Mammary epithelial cell (primary cell): Measurements from ENCODE around the gene SERPINB13.
A peak's percentile ranks its signal among the peaks of the same experiment; 100 is the strongest.

Source experiments
- CTCF ChIP-seq, 2 donors: IDR thresholded peaks in 1 of 2; conservative IDR thresholded peaks in 1 of 2; 2 replicates each; pipeline ENCODE4 v1.5.1; 2011 to 2012; ENCODE audit warnings: inconsistent platforms in 2 of 2, low read length in 2 of 2, mild to moderate bottlenecking in 2 of 2, control low read depth in 1 of 2, low read depth in 1 of 2; ENCODE audit not compliant: insufficient read depth in 1 of 2; ENCODE audit errors: extremely low read depth in 1 of 2
- EZH2 ChIP-seq: IDR thresholded peaks from 2 replicates; pipeline ENCODE4 v1.6.1; 2012; ENCODE audit warnings: low read length, inconsistent platforms, borderline replicate concordance

GRCh38 chr18:63578357-63578958, 8.7 kb upstream of the SERPINB13 start:
- TF ChIP-seq CTCF (conservative IDR thresholded peaks at IDR 0.05 in 1 of 2, IDR thresholded peaks at IDR 0.05 in 1 of 2; ENCODE audit: extremely low read depth in 1 of 2, insufficient read depth in 1 of 2, low read depth in 1 of 2, low read length in 2 of 2) (peak; percentile 77 to 83), EZH2 (no peak)
